Osteoblast (primary cell): ENCODE results near the gene CCDC24. TPM values are rescaled to one million over a fixed set of nuclear protein-coding genes. Genes with fewer than 3 reads are reported as not detected.

ENCODE experiments used
- DNase-seq: peaks from one replicate; pipeline ENCODE4 v3.0.0; 2011; ENCODE audit warnings: low spot score, mixed read lengths; ENCODE audit not compliant: insufficient read length; ENCODE audit errors: missing footprints
- H2AFZ ChIP-seq: 2 replicates; pipeline ENCODE4 v1.6.0; 2011; ENCODE audit warnings: mild to moderate bottlenecking, low read length
- H3K27ac ChIP-seq: 2 replicates; pipeline ENCODE4 v1.5.1; 2011; ENCODE audit warnings: mild to moderate bottlenecking, low read depth, low read length, moderate library complexity
- H3K27me3 ChIP-seq: 2 replicates; pipeline ENCODE4 v1.6.0; 2012; ENCODE audit warnings: mild to moderate bottlenecking, control low read depth, inconsistent platforms, low read length, moderate library complexity; ENCODE audit not compliant: insufficient read depth
- H3K36me3 ChIP-seq: 2 replicates; pipeline ENCODE4 v1.5.1; 2011; ENCODE audit warnings: mild to moderate bottlenecking, low read length, control low read depth, moderate library complexity; ENCODE audit not compliant: insufficient read depth
- H3K4me1 ChIP-seq: 2 replicates; pipeline ENCODE4 v1.5.1; 2011; ENCODE audit warnings: mild to moderate bottlenecking, low read length, control low read depth, moderate library complexity; ENCODE audit not compliant: insufficient read depth
- H3K4me2 ChIP-seq: 2 replicates; pipeline ENCODE4 v1.6.0; 2011; ENCODE audit warnings: mild to moderate bottlenecking, low read length; ENCODE audit not compliant: insufficient read depth
- H3K4me3 ChIP-seq: fragments of 200-600 bp; sonication (generic); 3 replicates; pipeline ENCODE4 v1.5.1; 2012; ENCODE audit warnings: mild to moderate bottlenecking, low read length, inconsistent platforms; ENCODE audit not compliant: insufficient read depth
- H3K79me2 ChIP-seq: 2 replicates; pipeline ENCODE4 v1.6.0; 2012; ENCODE audit warnings: mild to moderate bottlenecking, low read length, control low read depth, inconsistent platforms; ENCODE audit not compliant: insufficient read depth
- H3K9me3 ChIP-seq: 2 replicates; pipeline ENCODE4 v1.5.1; 2011; ENCODE audit warnings: low read depth, low read length, control low read depth
- H4K20me1 ChIP-seq: 2 replicates; pipeline ENCODE4 v1.6.0; 2012; ENCODE audit warnings: mild to moderate bottlenecking, low read length, control low read depth; ENCODE audit not compliant: insufficient read depth
- total RNA-seq: library from RNA; depleted of rRNA; stranded (reverse); fragments of >200 nt; gene quantifications from 2 replicates; pipeline ENCODE4 v1.2.3, GENCODE V29; 2012
- TF ChIP-seq, protein P1 (sequence below): IDR thresholded peaks from 2 replicates; pipeline ENCODE4 v1.5.1; 2011; ENCODE audit warnings: mild to moderate bottlenecking, low read depth, low read length, moderate library complexity; ENCODE audit errors: extremely low read depth

The CCDC24 gene
- total RNA-seq, 1 donor: 2.9 TPM

DNA sequence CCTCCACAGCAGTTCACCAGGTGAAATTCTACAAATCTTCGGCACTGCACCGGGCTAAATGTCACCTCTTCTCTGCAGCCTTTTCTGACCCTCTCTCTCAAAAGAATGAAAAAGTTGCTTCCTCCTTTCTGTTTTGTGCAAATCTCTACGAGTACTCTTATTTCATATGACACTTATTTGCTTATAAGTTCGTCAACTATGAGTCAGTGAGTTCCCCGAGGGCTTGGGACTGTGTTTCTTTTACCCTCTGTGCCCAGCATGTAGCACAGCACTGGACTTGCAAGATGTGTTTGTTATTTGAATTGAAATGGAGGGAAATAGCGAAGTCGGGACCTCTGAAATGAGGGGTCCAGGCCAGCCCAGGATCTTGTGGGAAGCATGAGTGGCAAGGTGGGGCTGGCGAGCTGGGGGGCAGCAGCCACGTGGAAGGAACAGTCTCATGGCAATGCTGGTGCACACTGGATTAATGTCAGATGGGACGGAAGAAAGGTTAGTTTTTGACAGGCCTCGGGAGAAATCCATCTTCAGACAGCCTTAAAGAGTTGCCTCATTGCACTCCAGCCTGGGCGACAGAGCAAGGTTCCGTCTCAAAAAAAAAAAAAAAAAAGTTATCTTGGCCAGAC, 33.6 kb downstream of the CCDC24 start:
- no peak overlapping the region for H3K4me2 ChIP-seq
- H3K27ac ChIP-seq: no peak overlapping the region

DNA sequence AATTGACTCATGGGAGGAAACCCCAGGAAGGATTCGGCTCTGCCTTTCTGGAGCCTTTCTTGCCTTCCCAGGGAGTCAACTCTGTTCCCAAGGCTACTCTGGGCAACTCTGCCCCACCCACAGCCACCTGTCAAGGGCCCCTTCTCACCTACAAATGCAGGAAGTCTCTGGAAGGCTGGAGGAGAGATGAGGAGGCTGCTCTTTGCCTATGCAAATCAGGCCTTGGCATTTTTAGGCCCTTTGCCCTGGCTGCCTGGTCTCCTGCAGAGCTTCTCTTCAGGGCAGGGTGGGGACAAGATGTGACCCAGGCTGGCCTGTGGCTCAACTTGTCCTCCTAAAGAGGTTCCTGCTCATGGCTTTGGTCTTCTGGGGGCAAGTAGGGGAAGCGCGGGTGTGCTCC, 34.4 kb downstream of the CCDC24 start:
- no peaks in the 10 kb centered on the region for H3K79me2 ChIP-seq
- peak; percentile 38 for DNase-seq
- no peaks in the 10 kb centered on the region for H3K9me3 ChIP-seq
- H3K36me3 ChIP-seq: no peaks in the 10 kb centered on the region
- TF ChIP-seq, protein P1, sequence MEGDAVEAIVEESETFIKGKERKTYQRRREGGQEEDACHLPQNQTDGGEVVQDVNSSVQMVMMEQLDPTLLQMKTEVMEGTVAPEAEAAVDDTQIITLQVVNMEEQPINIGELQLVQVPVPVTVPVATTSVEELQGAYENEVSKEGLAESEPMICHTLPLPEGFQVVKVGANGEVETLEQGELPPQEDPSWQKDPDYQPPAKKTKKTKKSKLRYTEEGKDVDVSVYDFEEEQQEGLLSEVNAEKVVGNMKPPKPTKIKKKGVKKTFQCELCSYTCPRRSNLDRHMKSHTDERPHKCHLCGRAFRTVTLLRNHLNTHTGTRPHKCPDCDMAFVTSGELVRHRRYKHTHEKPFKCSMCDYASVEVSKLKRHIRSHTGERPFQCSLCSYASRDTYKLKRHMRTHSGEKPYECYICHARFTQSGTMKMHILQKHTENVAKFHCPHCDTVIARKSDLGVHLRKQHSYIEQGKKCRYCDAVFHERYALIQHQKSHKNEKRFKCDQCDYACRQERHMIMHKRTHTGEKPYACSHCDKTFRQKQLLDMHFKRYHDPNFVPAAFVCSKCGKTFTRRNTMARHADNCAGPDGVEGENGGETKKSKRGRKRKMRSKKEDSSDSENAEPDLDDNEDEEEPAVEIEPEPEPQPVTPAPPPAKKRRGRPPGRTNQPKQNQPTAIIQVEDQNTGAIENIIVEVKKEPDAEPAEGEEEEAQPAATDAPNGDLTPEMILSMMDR: no peak
- no peak overlapping the region for H2AFZ ChIP-seq
- H3K27me3 ChIP-seq: no peaks in the 10 kb centered on the region
- no peaks in the 10 kb centered on the region for H4K20me1 ChIP-seq
- no peak overlapping the region for H3K4me2 ChIP-seq
- H3K4me3 ChIP-seq: no peak overlapping the region
- H3K27ac ChIP-seq: no peak overlapping the region
- peaks cover 13% of the 10 kb centered on the region for H3K4me1 ChIP-seq

More for the DNA sequence above, 33.6 kb downstream of the CCDC24 start:
- Histone ChIP-seq H3K79me2 (no peaks in the 10 kb centered on the region), H3K4me1 (peaks cover 13% of the 10 kb centered on the region), H3K36me3 (no peaks in the 10 kb centered on the region), H3K4me3 (no peak overlapping the region), H4K20me1 (no peaks in the 10 kb centered on the region), H3K27me3 (no peaks in the 10 kb centered on the region), H2AFZ (no peak overlapping the region), H3K9me3 (no peaks in the 10 kb centered on the region)
- TF ChIP-seq, protein P1: no peak
- peak; percentile 82 for DNase-seq

DNA sequence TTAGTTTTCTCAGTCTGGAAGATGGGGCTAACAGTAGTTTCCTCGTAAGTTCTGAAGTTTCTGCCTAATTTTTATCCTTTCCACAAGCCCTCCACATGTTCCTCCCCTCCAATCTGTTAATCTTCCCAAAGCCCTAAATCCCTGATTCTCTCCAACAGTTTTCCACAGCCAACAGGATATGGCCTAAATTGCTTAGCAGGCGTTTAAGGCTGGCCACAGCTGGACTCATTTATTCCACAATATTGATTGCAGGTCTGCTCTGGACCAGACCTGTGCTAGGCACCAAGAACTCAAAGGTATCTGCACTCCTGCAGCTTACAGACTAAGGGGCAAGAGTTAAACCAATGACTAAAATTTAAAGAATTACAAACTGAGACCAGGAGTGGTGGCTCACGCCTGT, 35.9 kb downstream of the CCDC24 start:
- Histone ChIP-seq H3K36me3 (no peaks in the 10 kb centered on the region), H4K20me1 (no peaks in the 10 kb centered on the region), H3K4me3 (no peak overlapping the region), H3K9me3 (no peaks in the 10 kb centered on the region), H3K27me3 (no peaks in the 10 kb centered on the region), H3K79me2 (no peaks in the 10 kb centered on the region), H2AFZ (no peak overlapping the region), H3K4me2 (no peak overlapping the region), H3K27ac (no peak overlapping the region), H3K4me1 (peaks cover 13% of the 10 kb centered on the region)
- TF ChIP-seq, protein P1: no peak
- DNase-seq: no peak

DNA sequence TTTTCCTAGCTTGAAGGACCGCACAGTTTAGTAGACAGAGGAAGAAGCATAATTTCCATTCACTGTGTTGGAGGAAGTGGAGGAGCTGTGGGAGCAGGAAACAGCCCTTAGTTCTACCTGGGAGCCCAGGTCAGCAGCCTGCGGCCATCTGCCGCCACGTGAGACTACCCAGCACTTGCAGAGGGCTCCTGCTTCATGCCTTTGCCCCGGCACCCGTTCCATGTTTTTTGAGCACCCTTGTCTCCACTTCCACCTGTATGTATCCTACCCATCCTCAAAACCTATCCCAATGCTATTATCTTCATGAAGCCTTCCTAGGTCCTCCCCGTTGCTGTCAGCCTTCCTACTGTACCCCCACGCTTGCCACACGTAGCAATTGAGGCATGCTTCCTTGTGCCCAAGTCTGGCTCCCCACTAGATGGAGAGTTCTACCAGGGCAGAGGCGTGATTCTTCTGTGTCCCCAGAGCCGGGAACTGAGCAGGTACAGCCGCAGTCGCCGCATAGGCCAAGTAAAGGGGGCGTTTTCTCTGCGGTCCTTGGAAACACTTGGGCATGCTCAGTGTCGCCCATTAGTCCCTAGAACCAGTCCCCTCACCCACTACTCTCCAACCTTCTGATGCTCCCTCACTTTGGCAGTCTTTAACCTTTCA, 38.0 kb downstream of the CCDC24 start:
- Histone ChIP-seq H2AFZ (peak overlapping the region; percentile 95), H3K79me2 (no peaks in the 10 kb centered on the region), H3K4me3 (peak overlapping the region; percentile 75), H4K20me1 (no peaks in the 10 kb centered on the region), H3K27ac (peak overlapping the region; percentile 18), H3K4me2 (peak overlapping the region; percentile 94), H3K4me1 (peaks cover 13% of the 10 kb centered on the region), H3K9me3 (no peaks in the 10 kb centered on the region), H3K27me3 (no peaks in the 10 kb centered on the region), H3K36me3 (no peaks in the 10 kb centered on the region)
- TF ChIP-seq, protein P1: no peak
- DNase-seq: peak; percentile 83
